MG63 (cell line): ENCODE results near the gene NBPF6. TPM values are rescaled to one million over a fixed set of nuclear protein-coding genes. Genes with fewer than 3 reads are reported as not detected.
"Not testable (repeated sequence)": the region's sequence is repeated elsewhere in the genome, so short reads cannot be mapped to it uniquely, and the experiment has no call there.

ENCODE experiments used
- DNase-seq: peaks from one replicate; pipeline ENCODE4 v3.0.0-alpha.2; 2020
- H3K27me3 ChIP-seq: fragments of 250-450 bp; sonication (Bioruptor Pico); 2 replicates; pipeline ENCODE4 v1.5.1; 2020; ENCODE audit warnings: mild to moderate bottlenecking, moderate library complexity
- H3K36me3 ChIP-seq: fragments of 250-450 bp; sonication (Bioruptor Pico); 2 replicates; pipeline ENCODE4 v1.5.1; 2020; ENCODE audit warnings: mild to moderate bottlenecking, moderate library complexity
- H3K4me3 ChIP-seq: fragments of 250-450 bp; sonication (Bioruptor Pico); 2 replicates; pipeline ENCODE4 v1.5.1; 2020; ENCODE audit warnings: mild to moderate bottlenecking, moderate library complexity
- H3K9me3 ChIP-seq: fragments of 250-450 bp; sonication (Bioruptor Pico); 2 replicates; pipeline ENCODE4 v1.5.1; 2020; ENCODE audit warnings: mild to moderate bottlenecking, moderate library complexity
- total RNA-seq: library from RNA; depleted of rRNA; stranded (reverse); fragments of >200 nt; shearing (Covaris generic); gene quantifications from 2 replicates; pipeline ENCODE4 v1.2.3, GENCODE V29; 2014; ENCODE audit warnings: low replicate concordance

Gene NBPF6
- total RNA-seq, 1 experiment from 2014 or later: 0.13 TPM

GRCh38 chr1:108478429-108479015, 28.4 kb downstream of the NBPF6 start:
- Histone ChIP-seq H3K4me3 (no peak overlapping the region), H3K27me3 (no peaks in the 10 kb centered on the region), H3K36me3 (no peaks in the 10 kb centered on the region), H3K9me3 (peaks cover 19% of the 10 kb centered on the region)
- no peak for DNase-seq

- H3K9me3 ChIP-seq: peaks cover 31% of the 10 kb centered on the region
- no peaks in the 10 kb centered on the region for H3K36me3 ChIP-seq
- DNase-seq: no peak
- H3K4me3 ChIP-seq: no peak overlapping the region
- no peaks in the 10 kb centered on the region for H3K27me3 ChIP-seq
Observed at GRCh38 chr1:108482708-108483107, 32.6 kb downstream of the NBPF6 start.

- peaks cover 16% of the 10 kb centered on the region for H3K9me3 ChIP-seq
- DNase-seq, H3K4me3 ChIP-seq, H3K36me3 ChIP-seq, H3K27me3 ChIP-seq: not testable (repeated sequence)
Observed at GRCh38 chr1:108485990-108486389, 35.8 kb downstream of the NBPF6 start.

GRCh38 chr1:108486707-108487106, 36.6 kb downstream of the NBPF6 start:
- not testable (repeated sequence) for H3K4me3 ChIP-seq

GRCh38 chr1:108495008-108495407, 44.9 kb downstream of the NBPF6 start:
- H3K36me3 ChIP-seq: not testable (repeated sequence)

More at GRCh38 chr1:108486707-108487106, 36.6 kb downstream of the NBPF6 start:
- DNase-seq, H3K36me3 ChIP-seq, H3K27me3 ChIP-seq: not testable (repeated sequence)
- H3K9me3 ChIP-seq: peaks cover 16% of the 10 kb centered on the region

DNA sequence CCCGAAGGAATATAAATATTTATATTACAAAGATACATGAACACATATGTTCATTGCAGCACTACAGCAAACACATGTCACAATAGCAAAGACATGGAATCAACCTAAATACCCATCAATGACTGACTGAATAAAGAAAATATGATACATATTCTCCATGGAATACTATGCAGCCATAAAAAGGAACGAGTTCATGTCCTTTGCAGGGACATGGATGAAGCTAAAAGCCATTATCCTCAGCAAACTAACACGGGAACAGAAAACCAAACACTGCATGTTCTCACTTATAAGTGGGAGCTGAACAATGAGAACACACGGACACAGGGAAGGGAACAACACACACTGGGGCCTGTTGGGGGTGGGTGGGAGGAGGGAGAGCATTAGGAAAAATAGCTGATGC, 46.7 kb downstream of the NBPF6 start:
- H3K4me3 ChIP-seq, H3K36me3 ChIP-seq, H3K9me3 ChIP-seq, H3K27me3 ChIP-seq, DNase-seq: not testable (repeated sequence)

More at GRCh38 chr1:108495008-108495407, 44.9 kb downstream of the NBPF6 start:
- not testable (repeated sequence) for H3K4me3 ChIP-seq, H3K27me3 ChIP-seq, DNase-seq
- H3K9me3 ChIP-seq: peaks cover 11% of the 10 kb centered on the region

DNA sequence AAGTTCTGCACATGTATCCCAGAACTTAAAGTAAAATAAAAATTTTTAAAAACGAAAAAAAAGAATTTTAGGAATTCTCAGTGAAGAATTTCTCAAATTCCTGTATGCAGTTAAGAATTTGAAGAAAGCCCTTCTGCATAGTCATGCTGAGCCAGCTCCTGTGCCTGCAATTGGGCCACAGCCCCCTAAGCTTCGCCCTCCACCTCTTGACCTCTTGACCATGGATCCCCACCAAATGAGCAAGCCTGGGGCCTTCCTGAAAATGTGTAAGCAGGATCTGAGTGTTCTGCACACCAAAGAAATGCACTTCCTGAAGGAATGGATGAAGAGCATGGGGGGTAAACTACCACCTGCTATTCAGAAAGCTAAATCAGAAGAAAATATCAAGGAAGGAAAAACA, 52.0 kb downstream of the NBPF6 start:
- Histone ChIP-seq H3K9me3 (no peaks in the 10 kb centered on the region), H3K27me3 (no peaks in the 10 kb centered on the region), H3K36me3 (no peaks in the 10 kb centered on the region), H3K4me3 (no peak overlapping the region)
- no peak for DNase-seq

DNA sequence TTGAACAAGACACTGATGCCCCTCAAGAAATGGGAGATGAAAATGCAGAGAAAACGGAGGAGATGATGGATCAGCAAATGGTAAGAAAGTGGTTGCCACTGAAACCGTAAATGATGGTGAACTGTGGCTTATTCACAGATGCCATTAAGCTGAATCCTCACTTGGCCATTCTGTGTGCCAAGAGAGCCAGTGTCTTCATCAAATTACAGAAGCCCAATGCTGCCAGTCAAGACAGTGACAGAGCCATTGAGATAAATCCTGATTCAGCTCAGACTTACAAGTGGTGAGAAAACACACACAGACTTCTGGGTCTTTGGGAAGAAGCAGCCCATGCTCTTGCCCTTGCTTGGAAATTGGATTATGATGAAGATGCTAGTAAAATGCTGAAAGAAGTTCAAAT, 52.5 kb downstream of the NBPF6 start:
- DNase-seq: peak; percentile 76
- Histone ChIP-seq H3K27me3 (no peaks in the 10 kb centered on the region), H3K9me3 (no peaks in the 10 kb centered on the region), H3K36me3 (no peaks in the 10 kb centered on the region), H3K4me3 (no peak overlapping the region)

DNA sequence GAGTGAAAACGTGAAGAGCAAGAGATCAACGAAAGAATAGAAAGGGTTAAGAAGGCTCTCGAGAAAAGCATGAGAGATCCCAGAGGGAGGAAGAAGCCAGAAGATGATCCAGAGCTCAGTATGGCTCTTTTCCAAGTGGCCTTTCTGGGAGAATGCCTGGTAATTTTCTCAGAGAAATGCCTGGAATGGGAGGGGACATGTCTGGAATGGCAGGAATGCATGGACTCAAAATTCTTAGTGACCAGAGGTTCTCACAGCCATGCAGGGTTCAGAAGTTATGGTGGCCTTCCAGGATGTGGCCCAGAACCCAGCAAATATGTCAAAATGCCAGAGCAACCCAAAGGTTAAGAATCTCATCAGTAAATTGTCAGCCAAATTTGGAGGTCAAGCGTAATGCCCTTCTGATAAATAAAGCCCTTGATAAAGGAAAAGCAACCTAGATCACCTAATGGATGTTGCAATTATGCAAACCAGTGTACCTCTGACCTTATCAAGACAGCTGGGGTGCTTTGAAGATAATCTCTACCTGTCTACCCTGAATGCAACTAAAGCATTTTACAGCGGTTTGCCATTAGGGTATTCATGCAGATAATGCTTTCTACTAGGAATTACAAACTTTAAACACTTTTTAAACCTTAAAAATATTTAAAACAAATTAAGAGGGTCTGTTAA, 53.1 kb downstream of the NBPF6 start:
- no peak overlapping the region for H3K4me3 ChIP-seq
- no peaks in the 10 kb centered on the region for H3K36me3 ChIP-seq
- peak; percentile 76 for DNase-seq
- no peaks in the 10 kb centered on the region for H3K27me3 ChIP-seq
- H3K9me3 ChIP-seq: no peaks in the 10 kb centered on the region

DNA sequence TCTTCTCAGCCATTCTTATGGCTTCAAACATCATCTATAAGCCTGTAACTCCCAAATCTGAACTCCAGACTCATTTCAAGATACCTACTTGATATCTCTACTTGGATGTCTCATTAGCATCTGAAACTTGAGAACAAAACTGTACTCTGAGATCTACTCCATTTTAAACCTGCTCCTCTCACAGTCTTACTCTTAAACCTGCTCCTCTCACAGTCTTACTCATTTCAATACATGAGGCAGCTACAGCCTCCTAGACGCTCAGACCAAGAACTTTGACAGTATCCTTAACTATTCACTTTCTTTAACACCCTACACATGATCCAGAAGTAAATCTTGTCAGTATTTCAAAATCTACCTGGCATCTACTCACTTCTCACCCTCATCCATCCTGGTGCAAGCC, 54.3 kb downstream of the NBPF6 start:
- Histone ChIP-seq H3K9me3 (no peaks in the 10 kb centered on the region), H3K27me3 (no peaks in the 10 kb centered on the region)
- DNase-seq: no peak

DNA sequence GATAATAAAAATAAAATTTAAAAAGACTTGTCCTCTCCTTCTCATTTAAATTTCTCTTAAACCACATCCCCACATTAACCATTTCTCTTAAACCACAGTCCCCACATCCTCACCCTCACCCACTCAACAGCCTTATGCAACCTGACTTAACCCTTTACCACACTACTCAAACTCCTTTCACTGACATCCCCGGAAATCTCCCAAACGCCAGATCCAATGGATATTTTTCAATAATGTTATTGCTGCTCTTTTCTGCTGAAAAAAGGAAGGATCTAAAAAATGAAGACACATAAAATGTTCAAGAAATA, 55.6 kb downstream of the NBPF6 start:
- Histone ChIP-seq H3K27me3 (no peaks in the 10 kb centered on the region), H3K36me3 (no peaks in the 10 kb centered on the region), H3K4me3 (no peak overlapping the region), H3K9me3 (no peaks in the 10 kb centered on the region)
- no peak for DNase-seq

More for the DNA sequence above, 54.3 kb downstream of the NBPF6 start:
- Histone ChIP-seq H3K4me3 (no peak overlapping the region), H3K36me3 (no peaks in the 10 kb centered on the region)

DNA sequence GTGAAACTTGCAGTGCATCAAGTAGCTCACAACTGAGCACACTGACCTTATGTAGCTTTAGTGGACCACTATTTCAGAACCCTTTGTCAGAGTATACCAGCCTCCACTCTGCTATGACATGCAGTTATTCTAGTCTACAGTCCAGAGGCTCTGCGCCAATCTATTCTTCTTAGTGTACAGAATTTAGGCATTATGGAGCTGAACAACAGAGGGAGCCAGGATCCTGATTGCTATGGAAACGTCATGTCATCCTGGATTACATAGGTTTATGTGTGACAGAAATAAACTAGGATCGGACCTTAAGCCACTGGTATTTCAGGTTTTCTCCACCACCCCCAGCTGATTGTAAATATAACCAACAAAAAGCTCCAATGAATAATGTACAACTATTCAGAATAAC, 61.6 kb downstream of the NBPF6 start:
- H3K36me3 ChIP-seq: no peaks in the 10 kb centered on the region
- H3K27me3 ChIP-seq: no peaks in the 10 kb centered on the region
- no peaks in the 10 kb centered on the region; the same call in 1 of the 2 replicates for H3K9me3 ChIP-seq
- no peak overlapping the region for H3K4me3 ChIP-seq
- no peak for DNase-seq

- Histone ChIP-seq H3K9me3 (no peaks in the 10 kb centered on the region; the same call in 1 of the 2 replicates), H3K36me3 (no peaks in the 10 kb centered on the region), H3K4me3 (no peak overlapping the region), H3K27me3 (no peaks in the 10 kb centered on the region)
- no peak for DNase-seq
Observed at GRCh38 chr1:108512239-108513043, 62.3 kb downstream of the NBPF6 start.

- H3K27me3 ChIP-seq: no peaks in the 10 kb centered on the region
- no peak for DNase-seq
- no peak overlapping the region for H3K4me3 ChIP-seq
- H3K9me3 ChIP-seq: no peaks in the 10 kb centered on the region; the same call in 1 of the 2 replicates
- no peaks in the 10 kb centered on the region for H3K36me3 ChIP-seq
Observed at GRCh38 chr1:108513044-108513415, 62.9 kb downstream of the NBPF6 start.

DNA sequence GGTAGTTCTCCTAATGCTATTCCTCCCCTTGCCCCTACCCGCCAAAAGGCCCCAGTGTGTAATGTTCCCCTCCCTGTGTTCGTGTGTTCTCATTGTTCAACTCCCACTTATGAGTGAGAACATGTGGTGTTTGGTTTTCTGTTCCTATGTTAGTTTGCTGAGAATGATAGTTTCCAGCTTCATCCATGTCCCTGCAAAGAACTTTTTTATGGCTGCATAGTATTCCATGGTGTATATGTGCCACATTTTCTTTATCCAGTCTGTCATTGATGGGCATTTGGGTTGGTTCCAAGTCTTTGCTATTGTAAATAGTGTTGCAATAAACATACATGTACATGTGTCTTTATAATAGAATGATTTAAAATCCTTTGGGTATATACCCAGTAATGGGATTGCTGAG, 63.8 kb downstream of the NBPF6 start:
- not testable (repeated sequence) for H3K36me3 ChIP-seq, DNase-seq, H3K9me3 ChIP-seq, H3K4me3 ChIP-seq, H3K27me3 ChIP-seq

- H3K27me3 ChIP-seq, DNase-seq, H3K9me3 ChIP-seq, H3K36me3 ChIP-seq, H3K4me3 ChIP-seq: not testable (repeated sequence)
Observed at GRCh38 chr1:108517301-108517897, 67.3 kb downstream of the NBPF6 start.
